Hematopoietic multipotent progenitor cell treated with erythropoietin and hydrocortisone succinate and interleukin-3 and kit ligand, for 4 days (in vitro differentiated cells): ENCODE measurements around the gene CGB7.
"Not testable (repeated sequence)": the region's sequence is repeated elsewhere in the genome, so short reads cannot be mapped to it uniquely, and the experiment has no call there.

Source experiments
- DNase-seq: peaks from one replicate; pipeline ENCODE4 v3.0.0-alpha.2; 2015

Gene CGB7

DNA sequence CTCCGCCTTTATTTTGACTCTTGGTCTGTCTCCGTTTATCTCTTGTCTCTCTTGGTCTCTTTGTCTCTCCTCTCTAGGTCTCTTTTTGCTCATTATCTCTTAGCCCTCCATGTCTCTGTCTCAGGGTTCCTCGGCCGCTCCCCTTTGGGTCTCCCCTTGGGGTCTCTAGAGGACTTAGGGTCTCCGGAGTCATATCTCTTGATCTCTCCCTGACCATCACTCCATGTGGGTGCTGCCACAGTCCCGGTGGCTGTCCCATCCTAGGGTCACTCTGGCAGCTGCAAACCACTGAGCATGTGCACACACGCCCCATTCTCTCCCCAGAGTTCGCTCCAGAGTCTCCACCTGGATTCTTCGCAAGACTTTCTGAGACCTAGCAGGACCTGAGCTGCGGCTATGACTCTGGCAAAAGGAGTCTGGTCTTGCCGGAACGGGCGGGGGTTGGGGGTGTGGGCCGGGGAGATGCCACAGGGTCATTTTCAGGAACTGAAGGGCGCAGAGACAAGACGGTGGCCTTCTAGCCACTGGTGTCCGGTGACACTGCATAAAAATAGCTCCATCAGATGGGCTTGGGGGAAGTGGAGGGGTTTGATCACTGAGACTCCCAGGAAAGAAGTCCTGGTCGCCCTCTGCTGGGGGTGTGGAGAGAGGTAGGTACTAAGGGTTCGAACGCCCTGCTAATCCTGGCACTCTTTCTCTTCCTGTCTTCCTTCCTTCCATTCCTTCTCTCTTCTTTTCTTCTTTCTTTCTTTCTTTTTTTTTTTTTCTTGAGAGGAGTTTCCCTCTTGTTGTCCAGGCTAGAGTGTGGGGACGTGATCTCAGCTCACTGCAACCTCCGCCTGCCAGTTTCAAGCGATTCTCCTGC is 16.2 kb upstream of the CGB7 start:
- peak; percentile 65 for DNase-seq

GRCh38 chr19:49071860-49072547 is 14.5 kb upstream of the CGB7 start:
- no peak for DNase-seq

DNA sequence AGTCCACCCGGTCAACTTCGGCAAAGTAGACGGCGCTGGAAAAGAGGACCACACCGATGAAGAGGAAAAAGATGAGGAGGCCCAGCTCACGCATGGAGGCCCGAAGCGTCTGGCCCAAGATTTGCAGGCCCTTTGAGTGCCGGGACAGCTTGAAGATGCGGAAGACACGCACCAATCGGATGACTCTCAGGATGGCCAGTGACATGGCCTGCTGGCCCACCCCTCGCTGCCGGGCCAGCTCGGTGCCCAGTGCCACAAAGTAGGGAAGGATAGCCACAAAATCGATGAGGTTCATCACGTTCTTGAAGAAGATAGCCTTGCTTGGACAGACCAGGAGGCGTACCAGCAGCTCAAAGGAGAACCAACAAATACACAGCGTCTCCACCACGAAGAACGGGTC is 12.9 kb upstream of the CGB7 start:
- DNase-seq, result no peak

- no peak for DNase-seq
These were observed 11.5 kb upstream of the CGB7 start for GRCh38 chr19:49069026-49069425.

GRCh38 chr19:49067554-49067953 is 10.0 kb upstream of the CGB7 start:
- no peak for DNase-seq

DNA sequence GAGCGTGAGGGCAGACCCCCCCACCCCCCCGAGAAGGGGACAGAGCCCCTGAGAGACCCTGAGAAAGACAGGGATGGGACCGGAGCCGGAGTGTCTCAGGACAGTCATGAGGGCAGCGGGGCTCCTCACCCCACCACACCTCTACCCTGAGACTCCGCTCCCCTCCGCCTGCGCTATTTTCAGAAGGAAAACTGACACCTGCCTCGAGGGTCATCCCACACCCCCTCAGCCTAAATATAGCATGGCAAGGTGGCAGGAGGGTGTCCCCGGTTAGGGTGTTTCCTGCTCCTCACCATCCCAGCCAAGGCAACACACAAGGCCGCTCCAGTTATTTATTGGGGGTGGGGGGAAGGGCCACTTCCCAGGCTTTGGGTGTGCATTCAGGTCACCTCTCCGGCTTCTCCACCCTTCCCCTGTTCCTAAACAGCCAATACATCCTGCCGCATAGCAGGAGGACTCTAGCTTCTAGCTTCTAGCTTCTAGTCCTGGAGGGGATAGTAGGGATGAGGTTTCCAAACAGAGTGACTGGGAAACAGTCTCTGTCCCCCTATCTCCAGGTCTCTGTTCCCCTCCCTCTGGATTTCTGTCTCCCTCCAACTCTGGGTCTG is 8.5 kb upstream of the CGB7 start:
- DNase-seq, result no peak

GRCh38 chr19:49064768-49065611 is 7.4 kb upstream of the CGB7 start, which contains the start of gene NTF4:
Gene NTF4, minus strand, starts transcription at chr19:49064818. Its CDS starts 2,821 bp downstream, at chr19:49061997.
- no peak for DNase-seq

DNA sequence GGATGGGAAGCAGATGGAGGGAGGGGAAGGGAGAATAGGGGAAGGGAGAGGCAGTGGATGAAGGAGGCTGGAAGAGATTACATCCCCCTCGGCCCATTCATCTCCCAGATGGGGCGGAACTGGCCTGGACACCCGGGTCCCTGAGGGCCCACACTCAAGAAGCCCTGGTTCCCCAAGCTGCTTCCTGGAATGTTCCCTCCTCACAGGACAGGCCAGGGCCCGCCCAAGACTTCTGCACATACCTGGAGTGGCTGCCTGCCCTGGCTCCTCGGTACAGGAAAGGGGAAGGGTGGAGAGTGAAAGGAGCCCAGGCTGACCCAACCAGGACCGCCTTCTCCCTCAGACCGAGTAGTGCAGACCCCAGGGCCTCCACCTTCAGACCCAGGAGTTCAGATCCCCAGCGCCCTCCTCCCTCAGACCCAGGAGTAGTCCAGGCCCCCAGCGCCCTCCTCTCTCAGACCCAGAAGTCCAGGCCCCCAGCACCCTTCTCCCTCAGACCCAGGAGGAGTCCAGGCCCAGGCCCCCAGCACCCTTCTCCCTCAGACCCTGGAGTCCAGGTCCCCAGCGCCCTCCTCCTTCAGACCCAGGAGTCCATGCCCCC is 6.6 kb upstream of the CGB7 start:
- no peak for DNase-seq

DNA sequence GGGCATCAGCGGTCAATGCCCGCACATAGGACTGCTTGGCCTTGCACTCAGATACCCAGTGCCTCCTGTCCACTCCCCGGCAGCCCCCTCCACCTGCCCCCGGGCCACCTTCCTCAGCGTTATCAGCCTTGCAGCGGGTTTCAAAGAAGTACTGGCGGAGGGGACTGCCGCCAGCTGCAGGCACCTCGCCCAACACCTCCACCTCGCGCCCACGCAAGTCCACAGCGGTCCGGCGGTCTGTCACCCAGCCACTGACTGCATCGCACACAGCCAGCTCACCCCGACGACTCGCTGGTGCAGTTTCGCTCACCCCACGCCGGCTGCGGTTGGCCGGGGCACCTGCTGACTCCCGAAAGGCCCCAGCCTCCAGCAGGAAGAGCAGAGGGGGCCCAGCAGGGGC is 3.9 kb upstream of the CGB7 start:
- DNase-seq, result no peak

- no peak for DNase-seq
These were observed 3.5 kb upstream of the CGB7 start for GRCh38 chr19:49061000-49061399.

- no peak for DNase-seq
These were observed 1.5 kb upstream of the CGB7 start for GRCh38 chr19:49059053-49059452.

- no peak for DNase-seq
These were observed 1.0 kb upstream of the CGB7 start for GRCh38 chr19:49058562-49058961.

DNA sequence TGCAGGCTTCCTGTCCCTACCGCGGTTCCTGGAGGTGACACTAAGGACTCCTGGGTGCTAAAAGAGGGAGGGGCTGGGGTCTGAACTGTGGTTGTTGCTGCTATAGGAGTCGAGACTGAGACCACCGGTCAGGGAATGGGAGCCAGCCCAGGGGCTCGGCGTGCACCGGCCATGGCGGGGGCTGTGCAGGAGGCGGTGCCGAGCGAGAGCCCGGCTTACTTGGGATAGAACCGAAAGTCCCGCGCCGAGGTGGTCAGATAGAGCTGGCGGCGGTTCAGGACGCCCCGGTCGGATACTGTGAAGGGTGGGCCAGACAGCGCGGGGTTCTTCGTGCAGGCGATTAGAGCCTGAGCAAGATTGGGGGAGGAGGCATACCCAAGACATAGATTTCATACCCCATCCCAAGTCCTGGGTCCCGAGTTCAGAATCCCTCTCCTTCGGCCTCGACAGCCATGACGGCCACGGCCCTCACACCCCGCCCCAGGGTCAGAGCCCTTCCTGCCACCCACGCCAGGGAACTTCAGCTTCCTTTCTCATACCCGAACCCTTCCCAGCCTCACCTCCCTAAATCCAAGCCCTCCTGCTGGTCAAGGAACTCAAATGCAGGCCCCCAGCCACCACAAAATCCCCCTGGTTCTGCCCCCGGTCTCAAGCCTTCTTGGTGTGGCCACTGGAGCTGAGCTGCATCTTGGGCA is 500 bp downstream of the CGB7 start:
- not testable (repeated sequence) for DNase-seq

DNA sequence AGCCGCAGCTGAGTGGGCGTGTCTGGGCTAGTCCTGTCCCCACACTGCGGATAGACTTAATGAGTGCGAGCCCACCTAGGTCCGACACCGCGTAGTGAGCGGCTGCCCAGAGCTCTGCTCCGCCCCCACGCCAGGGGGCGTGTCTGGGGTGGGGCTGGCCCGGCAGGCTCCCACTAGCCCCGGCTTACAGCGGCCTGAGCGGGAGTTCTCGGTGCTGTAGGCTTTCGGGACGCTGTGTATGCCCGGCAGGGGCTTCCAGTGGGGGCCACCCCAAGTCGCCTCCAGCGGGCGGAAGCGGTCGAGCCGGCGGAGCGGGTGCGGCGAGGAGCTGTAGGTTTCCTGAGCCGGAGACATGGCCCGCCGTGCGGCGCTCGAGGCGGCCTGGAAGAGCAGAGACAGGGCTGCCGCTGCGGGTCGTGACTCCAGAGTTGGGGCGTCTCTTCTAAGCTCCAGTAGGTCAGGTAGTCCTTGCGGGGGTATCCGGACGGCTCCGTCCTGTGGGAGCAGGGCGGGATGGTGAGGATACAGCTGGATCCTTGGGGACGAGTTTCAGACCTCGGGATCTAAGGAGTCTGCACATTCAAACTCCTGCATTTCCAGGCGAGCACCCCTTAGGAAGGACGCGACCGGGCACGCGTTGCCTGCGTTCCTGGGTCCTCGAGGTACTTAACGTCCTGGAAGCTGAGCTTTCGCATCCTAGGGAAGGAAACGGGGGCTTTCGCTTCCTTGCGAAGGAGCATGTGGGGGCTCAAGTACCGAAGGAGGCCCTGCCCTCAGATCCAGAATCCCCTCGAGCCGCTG is 1.2 kb downstream of the CGB7 start:
- peak; percentile 61 for DNase-seq

GRCh38 chr19:49050376-49051033 is 7.0 kb downstream of the CGB7 start:
- DNase-seq, result not testable (repeated sequence)

GRCh38 chr19:49049834-49050233 is 7.7 kb downstream of the CGB7 start:
- not testable (repeated sequence) for DNase-seq

- DNase-seq, result not testable (repeated sequence)
These were observed 8.5 kb downstream of the CGB7 start, which contains the start of gene CGB8 for GRCh38 chr19:49049011-49049410. Gene CGB8, minus strand, starts transcription at chr19:49049111. Its CDS starts 372 bp downstream, at chr19:49048739.

DNA sequence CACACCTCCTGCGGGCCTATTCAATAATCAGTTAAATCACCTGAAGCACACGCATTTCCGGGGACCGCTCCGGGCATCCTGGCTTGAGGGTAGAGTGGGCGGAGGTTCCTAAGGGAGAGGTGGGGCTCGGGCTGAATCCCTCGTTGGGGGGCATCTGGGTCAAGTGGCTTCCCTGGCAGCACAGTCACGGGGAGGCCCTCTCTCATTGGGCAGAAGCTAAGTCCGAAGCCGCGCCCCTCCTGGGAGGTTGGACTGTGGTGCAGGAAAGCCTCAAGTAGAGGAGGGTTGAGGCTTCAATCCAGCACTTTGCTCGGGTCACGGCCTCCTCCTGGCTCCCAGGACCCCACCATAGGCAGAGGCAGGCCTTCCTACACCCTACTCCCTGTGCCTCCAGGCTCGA is 14.0 kb downstream of the CGB7 start, which contains the start of gene CGB5:
TSS of gene CGB5 (plus strand) at position 301 of the 400 bp plus-strand sequence. CDS start 362 bp downstream, outside the sequence.
- not testable (repeated sequence) for DNase-seq

DNA sequence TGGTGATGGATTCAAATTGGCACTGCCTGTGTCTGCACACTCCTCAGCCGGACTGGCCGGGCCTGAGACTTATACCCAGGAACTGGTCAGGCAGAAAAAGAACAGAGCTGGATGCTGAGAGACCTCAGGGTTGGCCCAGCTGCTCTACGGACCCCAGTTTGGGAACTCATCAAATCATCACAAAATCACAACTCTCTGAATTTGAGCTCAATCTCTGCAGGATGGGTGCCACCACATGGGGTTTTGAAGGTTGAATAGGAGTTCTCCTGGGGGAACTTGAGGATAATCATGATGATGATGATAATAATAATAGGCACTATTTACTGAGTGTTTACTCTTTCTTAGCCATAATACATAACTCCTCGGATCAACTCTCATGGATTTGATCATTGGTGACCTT is 14.9 kb downstream of the CGB7 start:
- DNase-seq, result not testable (repeated sequence)

DNA sequence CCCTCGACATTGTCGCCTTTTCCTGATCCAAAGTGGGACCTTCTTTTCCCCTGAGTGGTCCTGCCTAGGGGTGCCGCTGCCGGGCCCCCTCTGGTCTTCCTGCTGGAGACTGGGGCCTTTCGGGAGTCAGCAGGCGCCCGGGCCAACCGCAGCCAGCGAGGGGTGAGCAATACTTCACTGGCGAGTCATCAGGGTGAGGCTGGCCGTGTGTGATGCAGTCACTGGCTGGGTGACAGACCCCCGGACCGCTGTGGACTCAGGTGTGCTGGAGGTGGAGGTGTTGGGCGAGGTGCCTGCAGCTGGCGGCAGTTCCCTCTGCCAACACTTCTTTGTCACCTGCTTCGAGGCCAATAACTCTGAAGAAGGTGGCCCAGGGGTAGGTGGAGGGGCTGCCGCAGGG is 15.4 kb downstream of the CGB7 start:
- no peak for DNase-seq
